Measurements from ENCODE around the gene ABCA7.

GRCh38 chr19:1026783-1027649 is 12.9 kb upstream of the ABCA7 start:
- TF ChIP-seq EP300 (IDR thresholded peaks at IDR 0.05) (no peak), CTCF (IDR thresholded peaks at IDR 0.05) (no peak), POLR2A (IDR thresholded peaks at IDR 0.05) (no peak), POLR2AphosphoS5 (IDR thresholded peaks at IDR 0.05) (no peak)

Data from sigmoid colon (tissue), 4 donors.